Activated CD4-positive, alpha-beta memory T cell treated with anti-CD3 and anti-CD28 coated beads for 36 hours (primary cell): ENCODE results near the gene EHBP1L1. TPM values are rescaled to one million over a fixed set of nuclear protein-coding genes. Genes with fewer than 3 reads are reported as not detected.
A peak's percentile ranks its signal among the peaks of the same experiment; 100 is the strongest.

ENCODE experiments used
- CTCF ChIA-PET: fragments of 350-600 bp; sonication (Branson Sonifier 250); formaldehyde crosslinking; loops from one replicate; lab custom pipeline; 2021; ENCODE audit warnings: antibody characterized with exemption, inconsistent platforms; lab: Charles Lee
- POLR2A ChIA-PET: fragments of 350-600 bp; sonication (Branson Sonifier 250); formaldehyde crosslinking; loops from one replicate; lab custom pipeline; 2021; ENCODE audit warnings: antibody characterized with exemption; lab: Charles Lee
- DNase-seq: peaks from one replicate; pipeline ENCODE4 v3.0.0-alpha.2; 2020
- H3K27ac Mint-ChIP-seq: one replicate; pipeline ENCODE4 v1.8.0; 2021; ENCODE audit warnings: mixed read lengths
- H3K27me3 Mint-ChIP-seq: one replicate; pipeline ENCODE4 v1.8.0; 2021; ENCODE audit warnings: mixed read lengths
- H3K36me3 Mint-ChIP-seq: one replicate; pipeline ENCODE4 v1.8.0; 2021; ENCODE audit warnings: mixed read lengths
- H3K4me1 Mint-ChIP-seq: one replicate; pipeline ENCODE4 v1.8.0; 2021; ENCODE audit warnings: low read depth, mixed read lengths
- H3K4me3 Mint-ChIP-seq: one replicate; pipeline ENCODE4 v1.8.0; 2021; ENCODE audit warnings: mild to moderate bottlenecking, mixed read lengths
- H3K9me3 Mint-ChIP-seq: one replicate; pipeline ENCODE4 v1.8.0; 2021; ENCODE audit warnings: mixed read lengths
- intact Hi-C: fragments of 100-400 bp; cut with micrococcal nuclease; formaldehyde crosslinking; loops from one replicate; pipeline ENCODE4 v1.15.1; 2023
- total RNA-seq, 2 experiments: library from RNA; stranded (reverse); gene quantifications; one replicate each; pipeline ENCODE4 v1.2.3, GENCODE V29; 2021

Gene EHBP1L1
- total RNA-seq, 2 experiments from 2014 or later = 137 to 141 TPM

DNA sequence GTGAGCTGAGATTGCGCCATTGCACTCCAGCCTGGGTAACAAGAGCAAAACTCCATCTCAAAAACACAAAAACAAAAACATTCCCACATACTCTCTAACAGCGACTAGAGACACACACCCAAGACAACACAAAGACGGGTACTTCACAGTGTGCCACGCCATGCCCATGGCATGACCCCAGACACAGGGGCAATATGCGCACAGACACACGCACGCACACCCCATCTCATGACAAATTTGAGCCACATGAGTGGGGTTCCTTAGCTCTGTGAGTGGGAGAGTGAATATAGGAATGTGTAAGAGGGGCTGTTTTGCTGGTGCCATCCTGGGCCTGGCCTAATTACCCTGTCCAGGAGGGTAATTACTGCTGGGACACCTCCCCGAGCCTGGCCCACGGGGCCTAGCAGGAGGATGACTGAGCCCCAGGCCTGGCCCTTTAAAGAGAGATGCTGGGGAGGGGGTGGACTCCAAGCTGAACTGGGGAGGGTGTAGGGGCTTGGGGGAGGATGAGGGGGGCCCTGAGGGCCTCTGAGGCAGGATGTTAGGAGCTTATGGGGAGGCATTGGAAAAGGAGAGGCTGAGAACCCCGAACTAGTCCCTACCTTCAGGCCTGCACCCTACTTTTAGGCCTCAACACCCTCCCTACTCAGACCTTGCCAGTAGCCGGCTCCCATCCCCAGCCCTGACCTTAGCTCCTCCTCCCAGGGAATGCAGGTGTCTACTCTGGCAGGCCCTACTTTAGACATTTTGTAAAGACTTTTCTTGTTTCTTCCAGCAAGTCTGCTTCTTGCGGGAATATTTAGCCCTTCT lies 19.2 kb upstream of the EHBP1L1 start:
- H3K4me3 Mint-ChIP-seq = peak overlapping the region; percentile 84
- H3K27me3 Mint-ChIP-seq = no peaks in the 10 kb centered on the region
- POLR2A ChIA-PET = interaction anchor here (1.1 to 1.4 kb wide), 2 partner anchors 9 to 10 kb away, joined by 3 to 4 read pairs; no protein-coding TSS in a partner anchor
- H3K9me3 Mint-ChIP-seq = no peaks in the 10 kb centered on the region
- no peak for DNase-seq
- H3K27ac Mint-ChIP-seq = peak overlapping the region; percentile 84
- peaks cover 67% of the 10 kb centered on the region for H3K4me1 Mint-ChIP-seq
- peaks cover 4% of the 10 kb centered on the region for H3K36me3 Mint-ChIP-seq
- intact Hi-C loops = loop anchor here (1.0 to 2.0 kb wide), 2 partner anchors 10 to 16 kb away; no protein-coding TSS in a partner anchor
- CTCF ChIA-PET = interaction anchor here (0.8 to 2.1 kb wide), 4 partner anchors 14 to 170 kb away, joined by 3 to 16 read pairs (median 7); partner anchors contain the start of genes FAM89B and ZNRD2

DNA sequence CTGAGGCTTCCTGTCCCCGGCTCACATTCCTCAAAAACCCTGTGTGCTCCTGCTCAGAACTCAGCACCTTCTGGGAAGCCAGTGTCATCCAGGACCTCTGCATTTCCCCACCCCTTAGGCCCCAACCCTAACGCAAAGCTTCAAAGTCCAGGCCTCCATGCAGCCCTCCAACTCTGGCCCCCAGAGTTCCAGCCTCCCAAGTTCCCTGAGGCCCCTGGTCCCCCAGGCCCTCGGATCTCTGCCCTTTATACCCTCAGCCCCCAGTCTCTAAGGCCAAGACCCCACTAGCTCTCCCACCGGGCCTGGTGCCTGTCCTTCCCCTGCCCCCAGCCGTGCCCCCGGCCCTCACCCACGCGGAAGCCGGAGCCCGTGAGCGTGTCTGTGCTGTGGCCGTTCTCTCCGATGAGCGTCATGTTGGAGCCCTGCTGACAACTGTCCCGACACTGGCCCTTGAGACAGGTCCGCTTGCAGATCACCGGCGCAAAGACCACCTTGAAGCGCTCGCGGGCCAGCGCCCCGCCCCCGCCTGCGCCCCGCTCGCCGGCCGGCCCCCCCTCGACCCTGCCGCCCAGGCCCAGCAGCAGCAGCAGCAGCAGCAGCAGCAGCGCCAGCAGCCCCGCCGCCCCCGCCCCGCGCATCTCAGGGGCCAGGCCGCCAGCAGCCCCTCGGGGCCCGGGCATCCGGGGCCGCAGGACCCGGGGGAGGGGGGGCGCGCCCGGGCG lies 18.4 kb upstream of the EHBP1L1 start:
- peak overlapping the region; percentile 84 for H3K4me3 Mint-ChIP-seq
- peak; percentile 43 for DNase-seq
- POLR2A ChIA-PET = interaction anchor here (1.1 to 1.4 kb wide), 2 partner anchors 8 to 10 kb away, joined by 3 to 4 read pairs; no protein-coding TSS in a partner anchor
- CTCF ChIA-PET = interaction anchor here (0.8 to 2.1 kb wide), 4 partner anchors 14 to 170 kb away, joined by 3 to 16 read pairs (median 7); partner anchors contain the start of genes FAM89B and ZNRD2
- no peaks in the 10 kb centered on the region for H3K36me3 Mint-ChIP-seq
- intact Hi-C loops = loop anchor here (1.0 to 2.0 kb wide), 3 partner anchors 9 to 17 kb away; no protein-coding TSS in a partner anchor
- peak overlapping the region; percentile 84 for H3K27ac Mint-ChIP-seq
- no peaks in the 10 kb centered on the region for H3K9me3 Mint-ChIP-seq
- H3K27me3 Mint-ChIP-seq = no peaks in the 10 kb centered on the region
- H3K4me1 Mint-ChIP-seq = peaks cover 60% of the 10 kb centered on the region

DNA sequence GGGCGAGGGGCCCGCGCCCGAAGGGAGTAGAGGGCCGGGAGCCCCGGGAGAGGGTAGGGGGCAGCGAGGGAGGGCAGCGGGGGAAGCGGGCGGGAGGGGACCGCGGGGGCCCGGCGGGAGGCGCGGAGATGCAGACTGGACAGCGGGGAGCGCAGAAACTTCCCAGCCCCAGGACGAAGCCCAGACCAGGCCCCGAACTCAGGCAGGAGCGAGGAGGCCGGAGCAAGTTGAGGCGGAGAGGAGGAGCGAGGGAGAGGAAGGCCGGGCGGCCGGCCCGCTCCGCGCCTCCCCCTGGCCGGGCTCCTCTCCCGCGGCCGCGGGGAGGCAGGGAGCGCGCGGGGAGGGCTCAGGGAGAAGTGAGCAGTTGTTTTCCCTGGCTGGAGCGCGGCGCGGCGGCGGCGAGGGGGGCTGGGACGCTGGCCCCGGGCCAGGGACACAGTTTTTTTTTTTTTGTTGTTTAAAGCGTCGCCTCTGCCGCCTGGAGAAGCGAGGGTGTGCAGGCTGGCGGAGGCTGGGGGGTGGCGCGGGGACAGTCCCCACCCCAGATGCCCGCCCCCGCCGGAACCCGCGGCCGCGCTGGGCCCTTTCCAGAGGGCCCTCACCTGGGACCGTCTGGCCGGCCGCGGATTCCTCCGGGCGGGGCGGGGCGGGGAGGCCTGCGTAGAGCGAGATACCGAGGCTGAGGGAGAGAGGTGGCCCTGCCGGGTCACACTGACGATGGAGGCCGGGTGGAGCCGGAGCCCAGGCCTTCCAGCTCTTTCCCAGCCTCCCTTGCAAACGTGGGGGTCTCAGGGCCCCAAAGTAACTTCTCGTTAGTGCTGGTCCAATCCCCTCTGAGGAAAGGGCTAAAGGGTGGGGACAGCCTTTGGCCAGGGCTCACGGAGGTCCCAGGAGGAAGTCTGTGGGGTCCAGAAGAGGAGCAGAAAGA lies 17.6 kb upstream of the EHBP1L1 start, which contains the start of gene LTBP3:
Gene LTBP3 (minus strand): TSS at position 358 of the 928 bp plus-strand sequence. CDS start 400 bp downstream, outside the sequence.
- H3K27ac Mint-ChIP-seq = peak within 1 kb of the TSS; percentile 84
- intact Hi-C loops = loop anchor here (1.0 kb wide), 1 partner anchor 8 kb away; no protein-coding TSS in a partner anchor
- DNase-seq = peak; percentile 62
- H3K9me3 Mint-ChIP-seq = no peaks in the 10 kb centered on the region
- POLR2A ChIA-PET = interaction anchor here (1.1 to 3.5 kb wide), 4 partner anchors 11 to 59 kb away, joined by 3 to 28 read pairs (median 4); partner anchors contain the start of genes EHBP1L1, MALAT1 and ZNRD2
- no peaks in the 10 kb centered on the region for H3K36me3 Mint-ChIP-seq
- H3K27me3 Mint-ChIP-seq = no peaks in the 10 kb centered on the region
- H3K4me1 Mint-ChIP-seq = peaks cover 57% of the 10 kb centered on the region
- peak within 1 kb of the TSS; percentile 84 for H3K4me3 Mint-ChIP-seq
- CTCF ChIA-PET = interaction anchor here (1.0 to 2.5 kb wide), 4 partner anchors 14 to 35 kb away, joined by 7 to 21 read pairs (median 12); partner anchors contain the start of gene FAM89B

DNA sequence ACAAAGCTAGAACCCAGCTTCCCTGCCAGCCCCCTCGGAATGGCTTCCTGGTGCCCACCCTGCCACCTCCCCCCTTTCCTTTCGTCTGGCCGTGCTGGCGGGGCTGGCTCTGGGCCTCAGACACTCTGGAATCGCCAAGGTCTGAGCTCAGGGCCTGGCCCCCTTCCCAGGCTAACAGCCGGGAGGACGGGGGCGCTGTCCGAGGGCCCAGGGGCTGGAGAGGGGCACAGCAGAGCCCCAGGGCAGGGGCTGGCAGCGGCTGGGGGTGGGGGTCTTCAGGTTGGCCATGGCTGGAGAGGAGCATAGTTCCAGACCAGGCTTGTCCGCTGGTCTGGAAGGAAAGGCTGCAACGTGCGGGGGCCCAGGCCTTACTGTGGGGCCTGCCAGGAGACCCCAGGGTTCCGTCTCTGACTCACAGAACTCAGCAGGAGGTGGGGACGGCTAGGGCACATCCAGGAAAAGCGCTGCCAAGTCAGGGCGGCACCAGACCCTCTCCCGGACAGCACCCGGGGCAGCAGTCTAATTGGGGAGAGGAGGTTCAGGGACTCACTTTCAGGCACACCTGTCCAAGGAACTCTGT lies 16.8 kb upstream of the EHBP1L1 start:
- peak overlapping the region; percentile 57 for H3K4me3 Mint-ChIP-seq
- peaks cover 59% of the 10 kb centered on the region for H3K4me1 Mint-ChIP-seq
- no peak for DNase-seq
- peak overlapping the region; percentile 81 for H3K27ac Mint-ChIP-seq
- intact Hi-C loops = loop anchor here (1.0 kb wide), 1 partner anchor 7 kb away; no protein-coding TSS in a partner anchor
- H3K9me3 Mint-ChIP-seq = no peaks in the 10 kb centered on the region
- no peaks in the 10 kb centered on the region for H3K36me3 Mint-ChIP-seq
- ChIA-PET CTCF (interaction anchor here (1.0 to 2.5 kb wide), 5 partner anchors 12 to 35 kb away, joined by 3 to 21 read pairs (median 7); partner anchors contain the start of gene FAM89B), POLR2A (interaction anchor here (1.3 to 3.5 kb wide), 3 partner anchors 11 to 60 kb away, joined by 3 to 28 read pairs (median 6); partner anchors contain the start of genes EHBP1L1, MALAT1 and ZNRD2)
- no peaks in the 10 kb centered on the region for H3K27me3 Mint-ChIP-seq

DNA sequence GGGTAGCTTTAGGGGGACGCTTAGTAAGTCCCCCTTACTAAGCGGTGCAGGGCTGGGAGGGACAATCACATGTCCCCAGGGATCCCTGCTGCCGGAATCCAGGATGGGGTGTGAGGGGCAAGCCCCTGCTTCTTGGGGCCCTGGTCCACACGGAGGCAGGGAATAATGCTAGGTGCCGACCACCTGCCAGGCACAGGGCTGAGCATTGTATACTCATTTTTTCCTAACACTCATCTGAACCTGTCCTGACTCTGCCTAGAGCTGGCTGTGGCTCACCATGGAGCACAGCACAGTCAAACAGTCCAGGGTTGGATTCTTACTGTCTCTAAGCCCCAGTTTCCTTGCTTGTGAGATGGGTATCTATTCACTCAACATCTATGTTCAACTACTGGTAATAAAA lies 16.3 kb upstream of the EHBP1L1 start:
- CTCF ChIA-PET = interaction anchor here (1.2 to 2.5 kb wide), 4 partner anchors 12 to 34 kb away, joined by 3 to 21 read pairs (median 6); partner anchors contain the start of gene FAM89B
- peak; percentile 56 for DNase-seq

DNA sequence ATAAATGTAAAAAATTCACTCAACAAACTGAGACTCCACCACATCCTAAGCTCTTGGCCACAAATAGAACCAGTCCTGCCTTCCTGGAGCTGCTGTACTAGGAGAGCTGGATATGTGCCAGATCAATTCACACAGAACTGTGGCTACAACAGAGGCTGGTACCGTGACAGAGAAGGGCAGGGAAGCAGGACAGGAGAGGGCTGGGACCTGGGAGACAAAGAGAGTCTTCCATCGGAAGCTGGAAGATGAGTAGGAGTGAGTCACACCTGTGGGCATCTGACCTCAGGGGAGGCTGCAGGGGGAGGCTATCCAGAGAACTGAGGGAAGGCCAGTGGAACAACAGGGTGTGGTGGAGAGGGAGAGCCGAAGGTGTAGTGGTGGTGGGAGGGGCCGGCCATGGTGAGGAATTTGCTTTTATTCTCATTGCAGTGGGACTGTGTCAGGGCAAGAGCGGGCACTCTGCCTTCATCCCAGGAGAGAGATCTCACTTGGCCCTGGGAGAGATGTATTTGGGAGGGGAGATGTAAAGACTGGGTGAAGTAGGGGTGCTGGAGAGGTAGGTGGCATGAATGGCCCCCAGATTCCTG lies 15.8 kb upstream of the EHBP1L1 start:
- Mint-ChIP-seq H3K27me3 (no peaks in the 10 kb centered on the region), H3K9me3 (no peaks in the 10 kb centered on the region), H3K4me1 (peaks cover 53% of the 10 kb centered on the region), H3K4me3 (peak overlapping the region; percentile 10), H3K36me3 (no peaks in the 10 kb centered on the region), H3K27ac (peak overlapping the region; percentile 50)
- ChIA-PET CTCF (interaction anchor here (1.2 to 2.5 kb wide), 4 partner anchors 12 to 34 kb away, joined by 3 to 21 read pairs (median 6); partner anchors contain the start of gene FAM89B), POLR2A (interaction anchor here (1.3 to 3.5 kb wide), 4 partner anchors 10 to 61 kb away, joined by 3 to 28 read pairs (median 6); partner anchors contain the start of genes EHBP1L1, MALAT1 and ZNRD2)
- no peak for DNase-seq
- intact Hi-C loops = no loop called here

More for the DNA sequence above, 16.3 kb upstream of the EHBP1L1 start:
- peaks cover 55% of the 10 kb centered on the region for H3K4me1 Mint-ChIP-seq
- POLR2A ChIA-PET = interaction anchor here (1.3 to 3.5 kb wide), 3 partner anchors 11 to 61 kb away, joined by 3 to 28 read pairs (median 6); partner anchors contain the start of genes EHBP1L1, MALAT1 and ZNRD2
- no peaks in the 10 kb centered on the region for H3K9me3 Mint-ChIP-seq
- intact Hi-C loops = no loop called here
- H3K36me3 Mint-ChIP-seq = no peaks in the 10 kb centered on the region
- peak overlapping the region; percentile 81 for H3K27ac Mint-ChIP-seq
- peak overlapping the region; percentile 16 for H3K4me3 Mint-ChIP-seq
- no peaks in the 10 kb centered on the region for H3K27me3 Mint-ChIP-seq

DNA sequence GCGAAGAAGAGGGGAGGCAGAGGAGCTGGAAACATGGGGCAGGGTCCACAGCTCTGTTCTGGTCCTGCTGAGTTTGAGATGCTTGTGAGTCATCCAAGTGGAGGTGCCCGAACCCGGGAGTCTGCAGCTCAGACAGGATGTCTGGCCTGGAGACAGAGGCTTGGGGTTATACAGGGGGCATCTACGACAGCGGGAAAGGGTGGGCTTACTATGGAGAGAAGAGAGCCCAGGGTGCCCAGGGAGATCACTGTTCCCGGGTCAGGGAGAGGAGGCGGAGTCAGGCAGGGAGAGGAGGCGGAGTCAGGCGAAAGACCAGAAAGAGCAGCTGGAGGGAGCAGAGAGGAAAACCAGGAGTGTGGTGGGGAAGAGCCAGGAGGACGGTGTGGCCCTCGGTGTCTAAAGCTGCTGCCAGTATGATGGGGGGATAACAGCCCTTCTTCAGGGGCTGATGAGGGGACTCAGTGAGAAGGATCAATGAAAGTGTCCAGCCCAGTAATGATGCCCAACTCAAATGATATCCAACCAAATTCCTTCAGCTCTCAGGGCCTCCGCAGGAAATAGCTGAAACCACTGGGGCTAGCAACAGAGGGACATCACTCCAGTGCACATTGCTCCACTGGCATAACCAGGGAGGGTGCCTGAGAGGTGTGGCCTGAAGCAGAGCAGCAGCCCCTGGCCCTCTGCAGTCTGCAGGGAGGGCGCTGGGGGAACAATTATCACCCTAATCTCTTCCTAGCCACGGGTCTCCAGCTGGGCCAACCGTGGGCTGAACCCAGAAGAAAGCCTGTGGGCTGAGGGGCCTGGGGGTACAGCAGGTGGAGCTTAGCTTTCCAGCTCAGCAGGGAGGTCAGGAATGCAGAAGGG lies 15.1 kb upstream of the EHBP1L1 start:
- no peak for DNase-seq
- ChIA-PET CTCF (interaction anchor here (0.7 to 7.7 kb wide), 7 partner anchors 9 to 65 kb away, joined by 3 to 50 read pairs (median 5); partner anchors contain the start of gene FAM89B), POLR2A (interaction anchor here (2.0 to 3.5 kb wide), 2 partner anchors 9 to 14 kb away, joined by 5 to 28 read pairs; partner anchors contain the start of gene ZNRD2)
- peaks cover 53% of the 10 kb centered on the region for H3K4me1 Mint-ChIP-seq
- no peaks in the 10 kb centered on the region for H3K36me3 Mint-ChIP-seq
- peak overlapping the region; percentile 50 for H3K27ac Mint-ChIP-seq
- H3K27me3 Mint-ChIP-seq = no peaks in the 10 kb centered on the region
- H3K4me3 Mint-ChIP-seq = peak overlapping the region; percentile 10
- no peaks in the 10 kb centered on the region for H3K9me3 Mint-ChIP-seq
- intact Hi-C loops = no loop called here

DNA sequence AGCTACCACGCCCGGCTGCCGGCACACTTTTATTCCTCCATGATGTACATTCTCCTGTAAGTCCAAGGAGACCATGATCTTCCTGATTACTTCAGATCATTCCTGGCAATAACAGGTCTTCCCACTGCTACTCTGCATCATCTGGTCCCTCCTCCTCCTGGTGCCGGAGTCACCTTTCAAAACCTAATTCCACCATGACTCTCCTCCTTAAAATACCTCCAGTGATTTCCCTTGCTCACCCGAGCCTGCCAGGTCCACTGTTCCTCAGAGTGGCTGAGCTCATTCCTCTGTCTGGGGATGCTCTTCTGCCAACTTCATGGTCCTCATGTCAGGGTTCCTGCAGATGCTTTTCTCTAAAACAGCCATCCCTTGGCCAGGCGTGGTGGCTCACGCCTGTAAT lies 13.8 kb upstream of the EHBP1L1 start:
- no peaks in the 10 kb centered on the region for H3K36me3 Mint-ChIP-seq
- H3K4me1 Mint-ChIP-seq = peaks cover 53% of the 10 kb centered on the region
- DNase-seq = no peak
- no peaks in the 10 kb centered on the region for H3K27me3 Mint-ChIP-seq
- no peak overlapping the region for H3K27ac Mint-ChIP-seq
- intact Hi-C loops = no loop called here
- no peaks in the 10 kb centered on the region for H3K9me3 Mint-ChIP-seq
- CTCF ChIA-PET = interaction anchor here (0.6 to 7.7 kb wide), 5 partner anchors 10 to 64 kb away, joined by 3 to 50 read pairs (median 3); partner anchors contain the start of gene EHBP1L1
- POLR2A ChIA-PET = interaction anchor here (2.0 kb wide), 1 partner anchor 15 kb away, joined by 5 read pairs; no protein-coding TSS in a partner anchor
- H3K4me3 Mint-ChIP-seq = no peak overlapping the region

DNA sequence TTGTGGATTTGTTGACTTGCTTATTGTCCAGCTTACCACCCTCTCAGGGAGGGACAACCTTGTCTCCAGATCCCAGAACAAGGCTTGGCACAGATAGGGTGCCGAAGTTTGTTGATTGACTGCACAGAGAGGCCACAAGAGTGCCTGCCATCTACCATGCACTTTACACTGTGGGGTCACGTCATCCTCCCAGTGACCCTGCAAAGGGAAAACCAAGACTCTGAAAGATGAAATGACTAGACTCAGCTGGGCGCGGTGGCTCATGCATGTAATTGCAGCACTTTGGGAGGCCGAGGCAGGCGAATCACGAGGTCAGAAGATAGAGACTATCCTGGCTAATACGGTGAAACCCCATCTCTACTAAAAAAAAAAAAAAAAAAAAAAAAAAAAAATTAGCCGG lies 13.1 kb upstream of the EHBP1L1 start:
- POLR2A ChIA-PET = no interaction called here
- Mint-ChIP-seq H3K36me3 (no peaks in the 10 kb centered on the region), H3K4me3 (no peak overlapping the region), H3K27ac (peak overlapping the region; percentile 33), H3K4me1 (peaks cover 50% of the 10 kb centered on the region), H3K27me3 (no peaks in the 10 kb centered on the region), H3K9me3 (no peaks in the 10 kb centered on the region)
- intact Hi-C loops = no loop called here
- CTCF ChIA-PET = interaction anchor here (0.9 to 7.7 kb wide), 2 partner anchors 13 to 21 kb away, joined by 3 to 50 read pairs; partner anchors contain the start of gene EHBP1L1
- peak; percentile 43 for DNase-seq
